Astrocyte (in vitro differentiated cells and primary cell): ENCODE data around the gene APOA5. TPM values are rescaled to one million over a fixed set of nuclear protein-coding genes. Genes with fewer than 3 reads are reported as not detected.

Source experiments
- DNase-seq: peaks from one replicate; pipeline ENCODE4 v3.0.0-alpha.2; 2010; ENCODE audit warnings: low read depth
- FAIRE-seq: peaks from 2 replicates; lab custom pipeline; 2011; peaks lifted over from hg19 to GRCh38; lab: Jason Lieb, UNC
- H2AFZ ChIP-seq: 2 replicates; pipeline ENCODE4 v1.6.0; 2012; ENCODE audit warnings: low read depth, low read length, inconsistent platforms
- H3K27ac ChIP-seq: 2 replicates; pipeline ENCODE4 v1.5.1; 2011; ENCODE audit warnings: low read depth, low read length, inconsistent platforms
- H3K27me3 ChIP-seq: 2 replicates; pipeline ENCODE4 v1.6.0; 2011; ENCODE audit warnings: low read length, inconsistent platforms; ENCODE audit not compliant: insufficient read depth
- H3K36me3 ChIP-seq: 2 replicates; pipeline ENCODE4 v1.5.1; 2011; ENCODE audit warnings: low read length, inconsistent platforms; ENCODE audit not compliant: insufficient read depth
- H3K4me1 ChIP-seq: 2 replicates; pipeline ENCODE4 v1.5.1; 2011; ENCODE audit warnings: low read length, inconsistent platforms; ENCODE audit not compliant: insufficient read depth
- H3K4me2 ChIP-seq: 2 replicates; pipeline ENCODE4 v1.6.0; 2012; ENCODE audit warnings: low read length, inconsistent platforms
- H3K4me3 ChIP-seq: 2 replicates; pipeline ENCODE4 v1.5.1; 2011; ENCODE audit warnings: low read depth, mild to moderate bottlenecking, low read length, inconsistent platforms; ENCODE audit not compliant: insufficient read depth
- H3K79me2 ChIP-seq: 2 replicates; pipeline ENCODE4 v1.6.0; 2012; ENCODE audit warnings: mild to moderate bottlenecking, low read length, inconsistent platforms; ENCODE audit not compliant: insufficient read depth
- H3K9ac ChIP-seq: 2 replicates; pipeline ENCODE4 v1.6.0; 2012; ENCODE audit warnings: mild to moderate bottlenecking, low read length, inconsistent platforms
- H3K9me3 ChIP-seq: 2 replicates; pipeline ENCODE4 v1.5.1; 2012; ENCODE audit warnings: low read depth, mild to moderate bottlenecking, low read length, inconsistent platforms; ENCODE audit not compliant: insufficient read depth
- H4K20me1 ChIP-seq: 2 replicates; pipeline ENCODE4 v1.6.0; 2012; ENCODE audit warnings: low read length, inconsistent platforms; ENCODE audit not compliant: insufficient read depth
- H3K27ac Mint-ChIP-seq: one replicate; pipeline ENCODE4 v1.8.0; 2021; ENCODE audit warnings: mild to moderate bottlenecking, mixed read lengths; ENCODE audit not compliant: unreplicated experiment
- H3K27me3 Mint-ChIP-seq: one replicate; pipeline ENCODE4 v1.8.0; 2021; ENCODE audit warnings: low read depth, mixed read lengths; ENCODE audit not compliant: unreplicated experiment
- H3K36me3 Mint-ChIP-seq: one replicate; pipeline ENCODE4 v1.8.0; 2021; ENCODE audit warnings: low read depth, mixed read lengths; ENCODE audit not compliant: unreplicated experiment
- H3K4me1 Mint-ChIP-seq: one replicate; pipeline ENCODE4 v1.8.0; 2021; ENCODE audit warnings: low read depth, mixed read lengths; ENCODE audit not compliant: unreplicated experiment
- H3K4me3 Mint-ChIP-seq: one replicate; pipeline ENCODE4 v1.8.0; 2021; ENCODE audit warnings: mild to moderate bottlenecking, moderate library complexity, mixed read lengths; ENCODE audit not compliant: unreplicated experiment
- H3K9me3 Mint-ChIP-seq: one replicate; pipeline ENCODE4 v1.8.0; 2021; ENCODE audit warnings: mild to moderate bottlenecking, mixed read lengths; ENCODE audit not compliant: unreplicated experiment
- EZH2 ChIP-seq: IDR thresholded peaks from 2 replicates; pipeline ENCODE4 v1.6.1; 2012; ENCODE audit warnings: mild to moderate bottlenecking, low read length, inconsistent platforms; ENCODE audit not compliant: insufficient read depth
- total RNA-seq: library from RNA; stranded (reverse); gene quantifications from 2 replicates; pipeline ENCODE4 v1.2.1, GENCODE V29; 2021
- TF ChIP-seq, protein P1 (sequence below): IDR thresholded peaks from 2 replicates; pipeline ENCODE4 v1.5.1; 2011; ENCODE audit warnings: low read depth, mild to moderate bottlenecking, inconsistent platforms, low read length, moderate library complexity; ENCODE audit not compliant: insufficient read depth

The APOA5 gene
- total RNA-seq, 1 donor from 2014 or later = not detected

- TF ChIP-seq EZH2 = no peak
- TF ChIP-seq, protein P1, sequence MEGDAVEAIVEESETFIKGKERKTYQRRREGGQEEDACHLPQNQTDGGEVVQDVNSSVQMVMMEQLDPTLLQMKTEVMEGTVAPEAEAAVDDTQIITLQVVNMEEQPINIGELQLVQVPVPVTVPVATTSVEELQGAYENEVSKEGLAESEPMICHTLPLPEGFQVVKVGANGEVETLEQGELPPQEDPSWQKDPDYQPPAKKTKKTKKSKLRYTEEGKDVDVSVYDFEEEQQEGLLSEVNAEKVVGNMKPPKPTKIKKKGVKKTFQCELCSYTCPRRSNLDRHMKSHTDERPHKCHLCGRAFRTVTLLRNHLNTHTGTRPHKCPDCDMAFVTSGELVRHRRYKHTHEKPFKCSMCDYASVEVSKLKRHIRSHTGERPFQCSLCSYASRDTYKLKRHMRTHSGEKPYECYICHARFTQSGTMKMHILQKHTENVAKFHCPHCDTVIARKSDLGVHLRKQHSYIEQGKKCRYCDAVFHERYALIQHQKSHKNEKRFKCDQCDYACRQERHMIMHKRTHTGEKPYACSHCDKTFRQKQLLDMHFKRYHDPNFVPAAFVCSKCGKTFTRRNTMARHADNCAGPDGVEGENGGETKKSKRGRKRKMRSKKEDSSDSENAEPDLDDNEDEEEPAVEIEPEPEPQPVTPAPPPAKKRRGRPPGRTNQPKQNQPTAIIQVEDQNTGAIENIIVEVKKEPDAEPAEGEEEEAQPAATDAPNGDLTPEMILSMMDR = no peak
- Mint-ChIP-seq H3K4me1 (peaks cover 4% of the 10 kb centered on the region), H3K27me3 (peaks cover 27% of the 10 kb centered on the region), H3K36me3 (no peaks in the 10 kb centered on the region), H3K27ac (no peak overlapping the region), H3K9me3 (no peaks in the 10 kb centered on the region), H3K4me3 (no peak overlapping the region)
- Histone ChIP-seq H3K27ac (no peak overlapping the region), H3K9ac (no peak overlapping the region), H3K4me3 (no peak overlapping the region), H3K36me3 (no peaks in the 10 kb centered on the region), H4K20me1 (no peaks in the 10 kb centered on the region), H3K4me2 (no peak overlapping the region), H3K9me3 (no peaks in the 10 kb centered on the region), H3K4me1 (peaks cover 7% of the 10 kb centered on the region), H3K27me3 (no peaks in the 10 kb centered on the region), H3K79me2 (no peaks in the 10 kb centered on the region), H2AFZ (no peak overlapping the region)
- DNase-seq = no peak
- FAIRE-seq = no peak
Measured at GRCh38 chr11:116832350-116833290, 40.9 kb upstream of the APOA5 start.

DNA sequence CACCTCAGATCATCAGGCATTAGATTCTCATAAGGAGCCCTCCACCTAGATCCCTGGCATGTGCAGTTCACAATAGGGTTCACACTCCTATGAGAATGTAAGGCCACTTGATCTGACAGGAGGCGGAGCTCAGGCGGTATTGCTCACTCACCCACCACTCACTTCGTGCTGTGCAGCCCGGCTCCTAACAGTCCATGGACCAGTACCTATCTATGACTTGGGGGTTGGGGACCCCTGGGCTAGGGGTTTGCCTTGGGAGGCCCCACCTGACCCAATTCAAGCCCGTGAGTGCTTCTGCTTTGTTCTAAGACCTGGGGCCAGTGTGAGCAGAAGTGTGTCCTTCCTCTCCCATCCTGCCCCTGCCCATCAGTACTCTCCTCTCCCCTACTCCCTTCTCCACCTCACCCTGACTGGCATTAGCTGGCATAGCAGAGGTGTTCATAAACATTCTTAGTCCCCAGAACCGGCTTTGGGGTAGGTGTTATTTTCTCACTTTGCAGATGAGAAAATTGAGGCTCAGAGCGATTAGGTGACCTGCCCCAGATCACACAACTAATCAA lies 40.2 kb upstream of the APOA5 start:
- Histone ChIP-seq H3K27me3 (no peaks in the 10 kb centered on the region), H3K9me3 (no peaks in the 10 kb centered on the region), H3K4me2 (no peak overlapping the region), H3K79me2 (no peaks in the 10 kb centered on the region), H3K27ac (no peak overlapping the region), H3K36me3 (no peaks in the 10 kb centered on the region), H3K9ac (no peak overlapping the region), H3K4me3 (no peak overlapping the region), H4K20me1 (no peaks in the 10 kb centered on the region), H2AFZ (no peak overlapping the region), H3K4me1 (peaks cover 7% of the 10 kb centered on the region)
- DNase-seq (no peak), FAIRE-seq (no peak)
- Mint-ChIP-seq H3K4me1 (no peaks in the 10 kb centered on the region), H3K27ac (no peak overlapping the region), H3K36me3 (no peaks in the 10 kb centered on the region), H3K4me3 (no peak overlapping the region), H3K27me3 (peaks cover 27% of the 10 kb centered on the region), H3K9me3 (no peaks in the 10 kb centered on the region)
- no peak for TF ChIP-seq EZH2
- TF ChIP-seq, protein P1 = no peak
